T-cell (primary cell): Measurements from ENCODE around the gene ADAMTS12. TPM values are rescaled to one million over a fixed set of nuclear protein-coding genes. Genes with fewer than 3 reads are reported as not detected.

ENCODE experiments used
- ATAC-seq, 4 experiments: fragments of 200-7000 bp in 3 of 4; fragments of 150-1000 bp in 1 of 4; cut with Tn5 transposase; replicated peaks in 1 of 4; 1 replicate in 3 of 4; 2 replicates in 1 of 4; pipeline ENCODE4 v1.10.0; 2021; ENCODE audit warnings: moderate library complexity in 3 of 4, mild to moderate bottlenecking in 2 of 4, moderate number of reproducible peaks in 1 of 4
- CTCF ChIA-PET, 2 donors: fragments of 300-600 bp; sonication (Branson Sonifier 250); formaldehyde crosslinking; loops; one replicate each; lab custom pipeline; 2022; ENCODE audit warnings: antibody characterized with exemption in 2 of 2; lab: Charles Lee
- POLR2A ChIA-PET, 2 donors: fragments of 300-600 bp; sonication (Branson Sonifier 250); formaldehyde crosslinking; loops; one replicate each; lab custom pipeline; 2022; ENCODE audit warnings: antibody characterized with exemption in 2 of 2; lab: Charles Lee
- DNase-seq, 35 experiments: peaks; one replicate each; pipeline versions ENCODE4 v3.0.0 to v3.0.0-alpha.2; 2013 to 2023
- H3K27ac ChIP-seq: one replicate; pipeline ENCODE4 v1.5.1; 2013; ENCODE audit warnings: low read length
- H3K27me3 ChIP-seq, 2 experiments: replicated peaks in 1 of 2; 1 replicate in 1 of 2; 2 replicates in 1 of 2; pipeline versions ENCODE4 v1.6.1 to v1.7.0; 2013; ENCODE audit warnings: low read length in 1 of 2, mixed read lengths in 1 of 2; ENCODE audit not compliant: control insufficient read depth in 2 of 2, insufficient read depth in 2 of 2; ENCODE audit errors: extremely low read depth in 1 of 2
- H3K36me3 ChIP-seq, 2 donors: 1 replicate in 1 of 2; 2 replicates in 1 of 2; pipeline versions ENCODE4 v1.6.1 to v1.7.0; 2013; ENCODE audit warnings: low read length in 1 of 2; ENCODE audit not compliant: control insufficient read depth in 2 of 2, insufficient read depth in 1 of 2; ENCODE audit errors: extremely low read depth in 1 of 2
- H3K4me1 ChIP-seq, 2 experiments: 1 replicate in 1 of 2; 2 replicates in 1 of 2; pipeline versions ENCODE4 v1.6.1 to v1.7.0; 2013; ENCODE audit warnings: low read length in 2 of 2, mixed read lengths in 1 of 2; ENCODE audit not compliant: insufficient read depth in 2 of 2, control insufficient read depth in 1 of 2; ENCODE audit errors: extremely low read depth in 1 of 2
- H3K4me3 ChIP-seq, 2 donors: 1 replicate in 1 of 2; 2 replicates in 1 of 2; pipeline versions ENCODE4 v1.5.1 to v1.7.0; 2013; ENCODE audit warnings: mild to moderate bottlenecking in 2 of 2, low read length in 1 of 2, moderate library complexity in 1 of 2; ENCODE audit not compliant: control insufficient read depth in 1 of 2; ENCODE audit errors: extremely low read depth in 1 of 2
- H3K9me3 ChIP-seq: 2 replicates; pipeline ENCODE4 v1.7.0; 2013
- H3K27ac Mint-ChIP-seq, 2 donors: one replicate each; pipeline ENCODE4 v1.8.0; 2020 to 2021; ENCODE audit warnings: mild to moderate bottlenecking in 2 of 2, mixed read lengths in 2 of 2
- H3K27me3 Mint-ChIP-seq, 2 donors: one replicate each; pipeline ENCODE4 v1.8.0; 2021 to 2022; ENCODE audit warnings: mixed read lengths in 2 of 2
- H3K36me3 Mint-ChIP-seq: one replicate; pipeline ENCODE4 v1.8.0; 2021; ENCODE audit warnings: mixed read lengths
- H3K4me1 Mint-ChIP-seq, 3 donors: one replicate each; pipeline ENCODE4 v1.8.0; 2020 to 2022; ENCODE audit warnings: mixed read lengths in 3 of 3, mild to moderate bottlenecking in 1 of 3
- H3K4me3 Mint-ChIP-seq, 3 donors: one replicate each; pipeline ENCODE4 v1.8.0; 2020 to 2022; ENCODE audit warnings: mild to moderate bottlenecking in 3 of 3, mixed read lengths in 3 of 3, moderate library complexity in 3 of 3
- H3K9me3 Mint-ChIP-seq, 3 donors: one replicate each; pipeline ENCODE4 v1.8.0; 2020 to 2022; ENCODE audit warnings: mixed read lengths in 3 of 3
- WGBS: methylation state at CpG from one replicate; pipeline ENCODE4 v1.1.5; 2013; ENCODE audit warnings: missing lambda C conversion rate; ENCODE audit not compliant: insufficient coverage; 5-methylcytosine and 5-hydroxymethylcytosine counted together
- total RNA-seq, 35 experiments: library from RNA in 6 of 35; stranded (reverse) in 6 of 35; fragments of 120-200 nt in 1 of 35; gene quantifications; one replicate each; pipeline versions ENCODE4 v1.2.1 to v1.2.4 and lab custom pipeline; 2013 to 2026

ADAMTS12 gene
- total RNA-seq, 5 donors from 2014 or later (not counting 1 experiment from before 2014, with no cell fraction given): 0.03 TPM; not detected in 4

DNA sequence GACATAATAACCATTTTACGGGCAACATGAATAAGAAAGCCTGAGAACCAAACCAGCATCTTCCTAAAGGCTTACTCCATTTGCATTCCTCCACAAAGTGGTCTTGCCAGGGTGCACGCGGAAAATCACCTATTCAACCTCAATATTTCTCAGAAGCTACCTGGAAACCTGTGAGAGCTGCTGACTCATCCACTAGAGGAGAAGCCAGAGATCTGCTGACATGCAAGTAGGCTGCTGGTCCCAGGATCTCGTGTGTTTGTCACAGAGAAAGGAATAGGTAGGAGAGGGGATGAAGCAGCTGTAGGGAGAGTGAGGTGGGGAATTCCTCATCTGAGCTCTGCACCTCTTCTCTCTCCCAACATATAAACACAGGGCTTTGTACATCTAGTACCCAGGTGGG is 138.1 kb downstream of the ADAMTS12 start:
- no peaks in the 10 kb centered on the region for H3K27me3 ChIP-seq
- CTCF ChIA-PET: no interaction called here
- peaks cover 0 to 6% of the 10 kb centered on the region in 2 donors for H3K27me3 Mint-ChIP-seq
- H3K36me3 Mint-ChIP-seq: no peaks in the 10 kb centered on the region
- no peaks in the 10 kb centered on the region for H3K4me1 ChIP-seq
- no peak overlapping the region for H3K4me3 ChIP-seq
- H3K36me3 ChIP-seq: no peaks in the 10 kb centered on the region
- ATAC-seq: no peak
- H3K4me3 Mint-ChIP-seq: no peak overlapping the region
- no peak for DNase-seq
- no peak overlapping the region for H3K27ac ChIP-seq
- no peaks in the 10 kb centered on the region for H3K9me3 Mint-ChIP-seq
- no peaks in the 10 kb centered on the region for H3K4me1 Mint-ChIP-seq
- 80% methylated on average over 2 of the region's 4 CpGs for WGBS
- POLR2A ChIA-PET: no interaction called here
- no peak overlapping the region for H3K27ac Mint-ChIP-seq
- no peaks in the 10 kb centered on the region for H3K9me3 ChIP-seq

DNA sequence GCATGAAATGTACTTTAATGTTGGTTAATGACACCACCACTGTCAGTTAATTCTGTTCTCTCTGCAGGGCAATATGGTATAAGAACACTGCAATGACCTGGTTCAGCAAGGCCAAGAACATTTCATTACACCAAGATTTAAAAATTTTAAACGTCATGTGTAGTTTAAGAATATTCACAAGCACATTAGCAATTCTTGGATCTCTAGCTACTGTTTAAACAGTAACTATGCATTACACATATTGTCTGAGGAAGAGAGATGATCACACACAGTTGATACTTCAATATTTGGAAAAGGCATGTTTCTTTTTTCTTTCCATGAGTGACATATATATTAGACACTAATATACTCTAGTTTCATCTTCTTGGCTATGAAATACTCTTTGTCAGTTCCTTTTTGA is 143.0 kb downstream of the ADAMTS12 start:
- H3K4me1 Mint-ChIP-seq: no peaks in the 10 kb centered on the region
- Histone ChIP-seq H3K27ac (no peak overlapping the region), H3K9me3 (no peaks in the 10 kb centered on the region), H3K36me3 (no peaks in the 10 kb centered on the region), H3K4me3 (no peak overlapping the region), H3K4me1 (no peaks in the 10 kb centered on the region), H3K27me3 (no peaks in the 10 kb centered on the region)
- H3K27me3 Mint-ChIP-seq: peaks cover 0 to 6% of the 10 kb centered on the region in 2 donors
- no peaks in the 10 kb centered on the region for H3K36me3 Mint-ChIP-seq
- no CpG with 5 or more reads among the region's 1 CpG for WGBS
- POLR2A ChIA-PET: no interaction called here
- CTCF ChIA-PET: no interaction called here
- ATAC-seq: no peak
- no peak overlapping the region for H3K4me3 Mint-ChIP-seq
- no peak for DNase-seq
- no peak overlapping the region for H3K27ac Mint-ChIP-seq
- no peaks in the 10 kb centered on the region for H3K9me3 Mint-ChIP-seq

DNA sequence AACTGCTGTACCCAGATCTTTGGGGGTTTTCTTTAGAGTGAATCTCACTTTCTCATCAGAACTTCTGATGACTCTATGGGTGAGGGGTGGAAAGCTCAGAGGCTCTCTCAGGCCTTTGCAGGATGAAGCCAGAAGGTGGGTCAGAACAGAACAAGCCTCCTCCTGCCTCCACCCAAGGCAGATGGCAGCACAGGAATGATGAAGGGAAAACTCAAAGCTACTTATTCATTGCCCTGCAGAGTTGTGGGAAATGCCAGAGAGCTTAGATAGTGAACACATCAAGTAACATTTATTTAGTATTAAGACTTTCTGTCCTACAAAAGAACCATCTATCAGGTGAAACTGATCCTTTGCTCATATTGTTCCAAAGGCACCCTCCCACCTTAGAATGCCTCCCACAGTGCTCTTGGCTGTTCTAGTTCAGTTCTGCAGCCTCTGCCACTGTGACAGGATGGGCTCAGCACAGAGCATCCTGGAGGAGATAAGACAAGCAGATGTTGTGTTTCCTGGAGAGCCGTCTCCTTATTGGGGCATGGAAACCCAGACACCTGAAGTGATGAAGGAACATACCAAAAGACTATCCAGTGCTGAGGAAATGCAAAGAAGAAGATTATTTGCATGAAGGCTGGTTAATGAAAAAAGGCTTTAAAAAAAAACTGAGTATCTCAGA is 146.6 kb downstream of the ADAMTS12 start:
- Mint-ChIP-seq H3K36me3 (no peaks in the 10 kb centered on the region), H3K4me3 (no peak overlapping the region), H3K4me1 (no peaks in the 10 kb centered on the region), H3K27ac (no peak overlapping the region), H3K27me3 (no peaks in the 10 kb centered on the region), H3K9me3 (no peaks in the 10 kb centered on the region)
- Histone ChIP-seq H3K4me1 (no peaks in the 10 kb centered on the region), H3K36me3 (no peaks in the 10 kb centered on the region), H3K4me3 (no peak overlapping the region), H3K27me3 (peaks cover 0 to 3% of the 10 kb centered on the region in 2 experiments), H3K9me3 (no peaks in the 10 kb centered on the region), H3K27ac (no peak overlapping the region)
- CTCF ChIA-PET: no interaction called here
- WGBS: 83% methylated on average over 1 of the region's 1 CpG
- DNase-seq (no peak), ATAC-seq (no peak)
- POLR2A ChIA-PET: no interaction called here

DNA sequence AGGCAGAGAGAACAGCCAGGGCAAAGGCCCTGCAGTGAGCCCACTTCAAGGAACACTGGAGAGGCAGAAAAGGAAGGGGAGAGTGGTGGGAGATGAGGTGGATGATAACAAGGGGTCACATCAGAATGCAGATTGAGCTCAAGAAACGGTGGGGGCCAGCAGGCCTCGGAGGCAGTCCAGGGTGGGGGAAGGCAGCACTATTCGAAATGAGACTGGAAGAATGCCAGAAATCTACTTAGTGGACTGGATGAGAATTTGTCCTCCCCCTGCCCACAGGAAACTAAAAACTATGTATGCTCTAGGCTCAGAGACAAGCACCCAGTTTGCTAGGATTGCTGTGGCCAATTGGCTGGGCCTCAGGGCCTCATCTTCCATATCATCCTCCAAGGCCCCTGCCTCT is 148.7 kb downstream of the ADAMTS12 start:
- Histone ChIP-seq H3K27ac (no peak overlapping the region), H3K4me3 (no peak overlapping the region), H3K36me3 (no peaks in the 10 kb centered on the region), H3K27me3 (peaks cover 0 to 4% of the 10 kb centered on the region in 2 experiments), H3K4me1 (no peaks in the 10 kb centered on the region), H3K9me3 (no peaks in the 10 kb centered on the region)
- 45% methylated on average over 2 of the region's 3 CpGs for WGBS
- ChIA-PET CTCF (no interaction called here), POLR2A (no interaction called here)
- Mint-ChIP-seq H3K36me3 (no peaks in the 10 kb centered on the region), H3K27ac (no peak overlapping the region), H3K4me3 (no peak overlapping the region), H3K27me3 (no peaks in the 10 kb centered on the region), H3K4me1 (no peaks in the 10 kb centered on the region), H3K9me3 (no peaks in the 10 kb centered on the region)
- ATAC-seq (no peak), DNase-seq (no peak)

DNA sequence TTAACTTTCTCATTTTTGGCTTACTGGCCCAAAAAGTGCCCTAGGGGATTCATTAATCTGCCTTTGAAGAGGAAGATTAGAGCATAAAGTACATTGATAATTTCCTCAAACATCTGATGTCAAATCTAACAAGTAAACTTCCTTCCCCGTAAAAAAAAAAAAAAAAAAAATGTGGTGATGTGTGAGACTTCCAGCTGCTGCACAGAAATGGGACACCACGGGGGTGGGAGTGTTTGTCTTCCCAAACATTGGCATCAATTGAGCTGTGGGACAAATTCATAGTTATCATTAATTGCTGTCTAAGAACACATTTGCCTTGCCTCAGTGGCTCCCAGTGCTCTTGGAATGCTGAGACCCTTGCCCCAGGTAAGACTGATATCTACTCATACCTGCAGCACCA is 149.6 kb downstream of the ADAMTS12 start:
- Histone ChIP-seq H3K9me3 (no peaks in the 10 kb centered on the region), H3K27ac (no peak overlapping the region), H3K4me1 (no peaks in the 10 kb centered on the region), H3K27me3 (peaks cover 0 to 4% of the 10 kb centered on the region in 2 experiments), H3K36me3 (no peaks in the 10 kb centered on the region), H3K4me3 (no peak overlapping the region)
- H3K4me1 Mint-ChIP-seq: no peaks in the 10 kb centered on the region
- CTCF ChIA-PET: no interaction called here
- DNase-seq (no peak), ATAC-seq (no peak)
- no peak overlapping the region for H3K4me3 Mint-ChIP-seq
- H3K36me3 Mint-ChIP-seq: no peaks in the 10 kb centered on the region
- H3K27ac Mint-ChIP-seq: no peak overlapping the region
- no peaks in the 10 kb centered on the region for H3K9me3 Mint-ChIP-seq
- POLR2A ChIA-PET: interaction anchor here in 1 of 2 donors (0.7 kb wide), 1 partner anchor 279 kb away, joined by 5 read pairs; no protein-coding TSS in a partner anchor
- no CpG with 5 or more reads among the region's 2 CpGs for WGBS
- H3K27me3 Mint-ChIP-seq: no peaks in the 10 kb centered on the region

- Mint-ChIP-seq H3K27me3 (no peaks in the 10 kb centered on the region), H3K4me3 (no peak overlapping the region), H3K27ac (no peak overlapping the region), H3K9me3 (no peaks in the 10 kb centered on the region), H3K36me3 (no peaks in the 10 kb centered on the region), H3K4me1 (no peaks in the 10 kb centered on the region)
- Histone ChIP-seq H3K4me1 (no peaks in the 10 kb centered on the region), H3K36me3 (no peaks in the 10 kb centered on the region), H3K9me3 (no peaks in the 10 kb centered on the region), H3K4me3 (no peak overlapping the region), H3K27me3 (peaks cover 0 to 4% of the 10 kb centered on the region in 2 experiments), H3K27ac (no peak overlapping the region)
- ATAC-seq (no peak), DNase-seq (no peak)
- POLR2A ChIA-PET: no interaction called here
- WGBS: 96% methylated on average over 4 of the region's 6 CpGs
- CTCF ChIA-PET: no interaction called here
These were observed 152.8 kb downstream of the ADAMTS12 start for GRCh38 chr5:33738967-33739366.
